K562 (cell line): ENCODE measurements around the gene MYOCD. TPM values are rescaled to one million over a fixed set of nuclear protein-coding genes. Genes with fewer than 3 reads are reported as not detected.

Experiments
- ATAC-seq: fragments of 200-7000 bp; cut with Tn5 transposase; 3 replicates; pipeline ENCODE4 v1.9.1; 2020; ENCODE audit warnings: moderate library complexity
- BruUV-seq: library from RNA; stranded (reverse); fragments of 400-500 nt; replicated peaks from 2 replicates; lab custom pipeline; 2021; lab: Mats Ljungman, UMichigan
- CTCF ChIA-PET: fragments of 300-600 bp; formaldehyde crosslinking; extraction: SDS; loops from one replicate; lab custom pipeline; 2021; ENCODE audit warnings: low intra/inter-chr PET ratio; lab: Yijun Ruan, JAX
- POLR2A ChIA-PET: fragments of 300-600, 350-650 bp; sonication (Branson Sonifier 250); formaldehyde crosslinking; extraction: SDS; loops from one replicate; lab custom pipeline; 2021; ENCODE audit warnings: antibody characterized with exemption, inconsistent platforms; lab: Yijun Ruan, JAX
- DNase-seq, 4 experiments: peaks; one replicate each; pipeline versions ENCODE4 v3.0.0 to v3.0.0-alpha.2; 2011 to 2018; ENCODE audit warnings: low spot score in 3 of 4, mixed read lengths in 3 of 4; ENCODE audit errors: extremely low read depth in 1 of 4
- FAIRE-seq: peaks from 2 replicates; lab custom pipeline; 2011; peaks lifted over from hg19 to GRCh38; lab: Jason Lieb, UNC
- H2AFZ ChIP-seq: 2 replicates; pipeline ENCODE4 v1.6.0; 2011; ENCODE audit warnings: low read depth, low read length, control low read depth, inconsistent platforms
- H3K27ac ChIP-seq: fragments of 200-600 bp; 3 replicates; pipeline ENCODE4 v1.8.0; 2011; ENCODE audit warnings: low read depth, mild to moderate bottlenecking, control low read depth, inconsistent platforms, low read length, moderate library complexity, mixed read lengths; ENCODE audit errors: extremely low read depth
- H3K27me3 ChIP-seq, 2 experiments: fragments of 300-600 bp in 1 of 2; 2 replicates in 1 of 2; 3 replicates in 1 of 2; pipeline versions ENCODE4 v1.6.0 to v1.8.0; 2011; ENCODE audit warnings: inconsistent platforms in 2 of 2, low read length in 2 of 2, mild to moderate bottlenecking in 1 of 2, mixed read lengths in 1 of 2, moderate library complexity in 1 of 2; ENCODE audit not compliant: control insufficient read depth in 2 of 2, insufficient read depth in 2 of 2
- H3K36me3 ChIP-seq: fragments of 300-600 bp; 3 replicates; pipeline ENCODE4 v1.8.0; 2011; ENCODE audit warnings: mild to moderate bottlenecking, low read length, inconsistent platforms; ENCODE audit not compliant: control insufficient read depth, insufficient read depth
- H3K4me1 ChIP-seq, 2 experiments: fragments of 200-600 bp in 1 of 2; replicated peaks in 1 of 2; 2 replicates in 1 of 2; 3 replicates in 1 of 2; pipeline versions ENCODE4 v1.5.1 to v1.8.0; 2011; ENCODE audit warnings: inconsistent platforms in 2 of 2, low read length in 2 of 2, mild to moderate bottlenecking in 1 of 2, mixed read lengths in 1 of 2, moderate library complexity in 1 of 2; ENCODE audit not compliant: control insufficient read depth in 2 of 2, insufficient read depth in 2 of 2
- H3K4me2 ChIP-seq: 2 replicates; pipeline ENCODE4 v1.6.1; 2011; ENCODE audit warnings: low read length, control low read depth, inconsistent platforms, mixed read lengths; ENCODE audit not compliant: insufficient read depth
- H3K4me3 ChIP-seq: fragments of 200-600 bp; sonication (generic), shearing (Covaris generic); 2 replicates; pipeline ENCODE4 v1.5.1; 2016; ENCODE audit warnings: control low read depth, inconsistent platforms
- H3K79me2 ChIP-seq: fragments of 200-600 bp; 3 replicates; pipeline ENCODE4 v1.8.0; 2011; ENCODE audit warnings: low read length, inconsistent platforms; ENCODE audit not compliant: control insufficient read depth, insufficient read depth
- H3K9ac ChIP-seq, 2 experiments: 2 replicates each; pipeline versions ENCODE4 v1.6.0 to v1.6.1; 2011; ENCODE audit warnings: low read depth in 2 of 2, low read length in 2 of 2, control low read depth in 1 of 2, inconsistent platforms in 1 of 2, mild to moderate bottlenecking in 1 of 2, mixed read lengths in 1 of 2; ENCODE audit not compliant: insufficient read depth in 1 of 2
- H3K9me1 ChIP-seq: one replicate; pipeline ENCODE4 v1.6.0; 2011; ENCODE audit warnings: inconsistent platforms, mild to moderate bottlenecking, low read length, moderate library complexity; ENCODE audit not compliant: control insufficient read depth, insufficient read depth
- H3K9me3 ChIP-seq: replicated peaks from 2 replicates; pipeline ENCODE4 v1.5.1; 2011; ENCODE audit warnings: low read depth, low read length, inconsistent platforms; ENCODE audit not compliant: control insufficient read depth, insufficient read depth
- H4K20me1 ChIP-seq: replicated peaks from 2 replicates; pipeline ENCODE4 v1.6.1; 2011; ENCODE audit warnings: low read length, inconsistent platforms, mixed read lengths; ENCODE audit not compliant: control insufficient read depth, insufficient read depth
- CCNT2 ChIP-seq: IDR thresholded peaks from 2 replicates; pipeline ENCODE4 v1.6.1; 2011; ENCODE audit warnings: borderline replicate concordance, low read depth, mild to moderate bottlenecking, moderate library complexity, mixed read lengths, low read length; ENCODE audit not compliant: insufficient read length; ENCODE audit errors: extremely low read depth
- GABPA ChIP-seq: fragments of 200-800 bp; sonication (Bioruptor generic); conservative IDR thresholded peaks from 2 replicates; pipeline ENCODE4 v1.6.1; 2016; ENCODE audit warnings: low read depth, missing genetic modification characterization, missing compliant biosample characterization
- GTF2F1 ChIP-seq: IDR thresholded peaks from 2 replicates; pipeline ENCODE4 v1.6.1; 2011; ENCODE audit warnings: low read depth, low read length, improper control_type of control experiment
- KAT7 ChIP-seq: sonication (generic); formaldehyde crosslinking; IDR thresholded peaks from 2 replicates; pipeline ENCODE4 v1.8.0; 2022; ENCODE audit warnings: missing genetic modification reagents, mild to moderate bottlenecking, borderline replicate concordance
- NCOA2 ChIP-seq, 2 experiments: fragments of 450-650 bp; IDR thresholded peaks; 2 replicates each; pipeline ENCODE4 v1.6.1; 2018; ENCODE audit warnings: mild to moderate bottlenecking in 2 of 2, moderate library complexity in 1 of 2; ENCODE audit not compliant: partially characterized antibody in 2 of 2
- PHF20 ChIP-seq: fragments of 450-650 bp; IDR thresholded peaks from 2 replicates; pipeline ENCODE4 v1.6.1; 2018; ENCODE audit not compliant: partially characterized antibody
- RBFOX2 ChIP-seq: fragments of 200-400 bp; formaldehyde crosslinking; IDR thresholded peaks from 2 replicates; pipeline ENCODE4 v1.6.1; 2017; ENCODE audit warnings: low read depth, mild to moderate bottlenecking, low read length, moderate library complexity
- SPI1 ChIP-seq: IDR thresholded peaks from 2 replicates; pipeline ENCODE4 v1.6.1; 2011; ENCODE audit warnings: low read depth, low read length, control low read depth, borderline replicate concordance
- ZC3H11A ChIP-seq: IDR thresholded peaks from 2 replicates; pipeline ENCODE4 v1.6.1; 2012; ENCODE audit warnings: low read depth, low read length, improper control_type of control experiment
- WGBS: fragments of 100-300 bp; shearing (Covaris generic); methylation state at CpG from one replicate; pipeline ENCODE4 v1.1.6; 2016; ENCODE audit warnings: low coverage, mixed read lengths; ENCODE audit not compliant: insufficient coverage; ENCODE audit errors: missing lambda C conversion rate; 5-methylcytosine and 5-hydroxymethylcytosine counted together
- in situ Hi-C: fragments of 300-500 bp; cut with MboI; formaldehyde crosslinking; loops from 4 replicates; pipeline ENCODE4 v1.15.0; 2018; ENCODE audit warnings: inconsistent platforms, mixed read lengths
- intact Hi-C: fragments of 100-400 bp; cut with micrococcal nuclease; formaldehyde crosslinking; loops from 2 replicates; pipeline ENCODE4 v1.14.2; 2022
- polyA plus RNA-seq, 8 experiments: library from polyadenylated mRNA; depleted of rRNA in 4 of 8; stranded (reverse) in 5 of 8; unstranded in 3 of 8; fragments of >200 nt; fragmentation: Nextera tagmentation in 2 of 8; fragmentation: Illumina TruSeq in 1 of 8; extraction: Ambion mirVana in 2 of 8; extraction: Trizol in 1 of 8; gene quantifications; 2 replicates each; pipeline versions ENCODE4 v1.2.1 to v1.2.3, GENCODE V29; 2011 to 2014; ENCODE audit warnings: inconsistent platforms in 1 of 8, missing spikeins in 1 of 8
- total RNA-seq, 7 experiments: library from RNA; depleted of rRNA in 6 of 7; stranded (reverse); fragments of >200 nt in 6 of 7; fragmentation: Illumina TruSeq in 2 of 7; extraction: Trizol in 2 of 7; gene quantifications; 2 replicates each; pipeline versions ENCODE4 v1.2.1 to v1.2.3, GENCODE V29; 2011 to 2021; ENCODE audit warnings: low replicate concordance in 1 of 7
- TF ChIP-seq, protein P1 (sequence below), 3 experiments: fragments of 200-800 bp in 1 of 3; sonication (Bioruptor generic) in 1 of 3; sonication (generic) in 1 of 3; formaldehyde crosslinking in 1 of 3; IDR thresholded peaks; 2 replicates each; pipeline versions ENCODE4 v1.6.1 to v1.8.0; 2016 to 2022; ENCODE audit warnings: mild to moderate bottlenecking in 2 of 3, missing compliant biosample characterization in 2 of 3, missing genetic modification characterization in 2 of 3, missing genetic modification reagents in 1 of 3
- TF ChIP-seq, protein P2 (sequence below): IDR thresholded peaks from 3 replicates; pipeline ENCODE4 v1.6.1; 2011; ENCODE audit warnings: borderline replicate concordance, mild to moderate bottlenecking; ENCODE audit not compliant: insufficient read length, insufficient read depth
- TF ChIP-seq, protein P3 (sequence below): fragments of 200-800 bp; sonication (Bioruptor generic); IDR thresholded peaks from 2 replicates; pipeline ENCODE4 v1.6.1; 2017; ENCODE audit warnings: missing genetic modification characterization, missing compliant biosample characterization

Gene MYOCD
- total and polyA plus RNA-seq, 9 of the 15 experiments (the other 6 are each of a cell fraction or from before 2014, with no cell fraction given) = not detected

DNA sequence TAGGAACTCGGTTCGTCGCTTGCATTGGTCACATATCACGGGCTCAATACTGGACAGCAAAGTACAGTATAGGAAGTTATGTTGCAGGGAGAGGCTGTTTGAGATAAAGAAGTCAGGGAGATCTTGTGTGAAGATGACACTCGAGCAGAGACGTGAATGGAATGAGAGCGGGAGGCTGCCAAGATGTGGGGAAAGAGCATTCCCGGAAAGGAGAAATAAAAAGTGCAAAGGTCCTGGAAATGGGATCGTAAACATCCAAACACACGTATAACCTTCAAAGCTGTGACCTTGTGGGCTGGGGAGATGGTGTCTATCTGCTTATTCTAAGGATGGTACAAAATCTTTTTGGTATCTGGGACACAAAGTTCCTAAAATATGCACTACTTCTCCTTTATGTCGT, 43.0 kb upstream of the MYOCD start:
- H3K9ac ChIP-seq = no peak overlapping the region
- H3K9me1 ChIP-seq = no peaks in the 10 kb centered on the region
- H3K4me3 ChIP-seq = no peak overlapping the region
- no peak overlapping the region for H2AFZ ChIP-seq
- DNase-seq = no peak
- H3K27me3 ChIP-seq = no peaks in the 10 kb centered on the region; a peak in 1 of 5 replicates
- CTCF ChIA-PET = no interaction called here
- no peak for TF ChIP-seq RBFOX2
- TF ChIP-seq ZC3H11A = no peak
- TF ChIP-seq PHF20 = no peak
- no peak for TF ChIP-seq CCNT2
- no peak for TF ChIP-seq SPI1
- no peak for TF ChIP-seq KAT7 (CRISPR knock-in tag)
- TF ChIP-seq, protein P1, sequence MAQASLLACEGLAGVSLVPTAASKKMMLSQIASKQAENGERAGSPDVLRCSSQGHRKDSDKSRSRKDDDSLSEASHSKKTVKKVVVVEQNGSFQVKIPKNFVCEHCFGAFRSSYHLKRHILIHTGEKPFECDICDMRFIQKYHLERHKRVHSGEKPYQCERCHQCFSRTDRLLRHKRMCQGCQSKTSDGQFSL (CRISPR knock-in tag; IDR thresholded peaks at IDR 0.05) = no peak
- TF ChIP-seq, protein P1 (tag; IDR thresholded peaks at IDR 0.05) = no peak
- TF ChIP-seq NCOA2 (IDR thresholded peaks at IDR 0.05; ENCODE audit: partially characterized antibody in 2 of 2) = no peak
- no peak for TF ChIP-seq GABPA (tag)
- TF ChIP-seq, protein P2, sequence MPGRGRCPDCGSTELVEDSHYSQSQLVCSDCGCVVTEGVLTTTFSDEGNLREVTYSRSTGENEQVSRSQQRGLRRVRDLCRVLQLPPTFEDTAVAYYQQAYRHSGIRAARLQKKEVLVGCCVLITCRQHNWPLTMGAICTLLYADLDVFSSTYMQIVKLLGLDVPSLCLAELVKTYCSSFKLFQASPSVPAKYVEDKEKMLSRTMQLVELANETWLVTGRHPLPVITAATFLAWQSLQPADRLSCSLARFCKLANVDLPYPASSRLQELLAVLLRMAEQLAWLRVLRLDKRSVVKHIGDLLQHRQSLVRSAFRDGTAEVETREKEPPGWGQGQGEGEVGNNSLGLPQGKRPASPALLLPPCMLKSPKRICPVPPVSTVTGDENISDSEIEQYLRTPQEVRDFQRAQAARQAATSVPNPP = no peak
- TF ChIP-seq, protein P3, sequence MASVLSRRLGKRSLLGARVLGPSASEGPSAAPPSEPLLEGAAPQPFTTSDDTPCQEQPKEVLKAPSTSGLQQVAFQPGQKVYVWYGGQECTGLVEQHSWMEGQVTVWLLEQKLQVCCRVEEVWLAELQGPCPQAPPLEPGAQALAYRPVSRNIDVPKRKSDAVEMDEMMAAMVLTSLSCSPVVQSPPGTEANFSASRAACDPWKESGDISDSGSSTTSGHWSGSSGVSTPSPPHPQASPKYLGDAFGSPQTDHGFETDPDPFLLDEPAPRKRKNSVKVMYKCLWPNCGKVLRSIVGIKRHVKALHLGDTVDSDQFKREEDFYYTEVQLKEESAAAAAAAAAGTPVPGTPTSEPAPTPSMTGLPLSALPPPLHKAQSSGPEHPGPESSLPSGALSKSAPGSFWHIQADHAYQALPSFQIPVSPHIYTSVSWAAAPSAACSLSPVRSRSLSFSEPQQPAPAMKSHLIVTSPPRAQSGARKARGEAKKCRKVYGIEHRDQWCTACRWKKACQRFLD (CRISPR knock-in tag) = no peak
- no peak for TF ChIP-seq GTF2F1
- TF ChIP-seq, all 486 proteins: peak for 0
- H3K79me2 ChIP-seq = no peaks in the 10 kb centered on the region
- no peak for ATAC-seq
- no peaks in the 10 kb centered on the region; a peak in 1 of 5 replicates for H3K4me1 ChIP-seq
- H3K36me3 ChIP-seq = no peaks in the 10 kb centered on the region
- WGBS = 2% methylated on average over 11 of the region's 11 CpGs
- intact Hi-C loops = no loop called here
- POLR2A ChIA-PET = no interaction called here
- no peaks in the 10 kb centered on the region for H3K9me3 ChIP-seq
- H4K20me1 ChIP-seq = no peaks in the 10 kb centered on the region
- no peak overlapping the region for H3K4me2 ChIP-seq
- FAIRE-seq = no peak
- in situ Hi-C loops = no loop called here
- H3K27ac ChIP-seq = no peak overlapping the region
- BruUV-seq = no TSS peak
